AG04449 (cell line): ENCODE data around the gene RETREG1.
A peak's percentile ranks its signal among the peaks of the same experiment; 100 is the strongest.
"Not testable (repeated sequence)": the region's sequence is repeated elsewhere in the genome, so short reads cannot be mapped to it uniquely, and the experiment has no call there.

Experiments used
- CTCF ChIA-PET: fragments of 350-600 bp; formaldehyde crosslinking; extraction: SDS; loops from one replicate; lab custom pipeline; 2021; ENCODE audit warnings: antibody characterized with exemption; lab: Yijun Ruan, JAX
- POLR2A ChIA-PET: fragments of 400-600, 350-600 bp; formaldehyde crosslinking; extraction: SDS; loops from one replicate; lab custom pipeline; 2020; ENCODE audit warnings: antibody characterized with exemption, inconsistent platforms; lab: Yijun Ruan, JAX
- DNase-seq: peaks from one replicate; pipeline ENCODE4 v3.0.0-alpha.2; 2010; ENCODE audit warnings: low read depth, low spot score
- H3K4me3 ChIP-seq: 2 replicates; pipeline ENCODE4 v1.5.1; 2011; ENCODE audit warnings: low read depth, mild to moderate bottlenecking, control low read depth, low read length
- CTCF ChIP-seq: IDR thresholded peaks from one replicate; pipeline ENCODE4 v1.5.1; 2011; ENCODE audit warnings: mild to moderate bottlenecking, moderate library complexity, low read length, control low read depth, inconsistent platforms; ENCODE audit not compliant: insufficient read depth; ENCODE audit errors: missing control alignments

Gene RETREG1

GRCh38 chr5:16544607-16545374 is 72.0 kb downstream of the RETREG1 start:
- POLR2A ChIA-PET, result no interaction called here
- DNase-seq, result no peak
- TF ChIP-seq CTCF, result no peak

GRCh38 chr5:16543206-16543605 is 73.6 kb downstream of the RETREG1 start:
- POLR2A ChIA-PET, DNase-seq, H3K4me3 ChIP-seq: not testable (repeated sequence)
- CTCF ChIA-PET, result interaction anchor here (3.7 to 15.8 kb wide), 3 partner anchors 9 to 54 kb away, joined by 28 to 293 read pairs (median 254); no protein-coding TSS in a partner anchor

More at GRCh38 chr5:16544607-16545374, 72.0 kb downstream of the RETREG1 start:
- CTCF ChIA-PET, result interaction anchor here (0.7 to 15.8 kb wide), 10 partner anchors 7 to 645 kb away, joined by 3 to 293 read pairs (median 6); no protein-coding TSS in a partner anchor
- no peak overlapping the region for H3K4me3 ChIP-seq

- POLR2A ChIA-PET, result no interaction called here
- no peak for TF ChIP-seq CTCF
- CTCF ChIA-PET, result interaction anchor here (3.7 to 15.8 kb wide), 3 partner anchors 10 to 53 kb away, joined by 28 to 293 read pairs (median 254); no protein-coding TSS in a partner anchor
- no peak overlapping the region for H3K4me3 ChIP-seq
- DNase-seq, result no peak
Observed at GRCh38 chr5:16542236-16542635, 74.6 kb downstream of the RETREG1 start.

- H3K4me3 ChIP-seq, POLR2A ChIA-PET, DNase-seq: not testable (repeated sequence)
- CTCF ChIA-PET, result interaction anchor here (3.7 to 15.8 kb wide), 2 partner anchors 11 to 27 kb away, joined by 28 to 293 read pairs; no protein-coding TSS in a partner anchor
Observed at GRCh38 chr5:16541592-16541991, 75.2 kb downstream of the RETREG1 start.

- CTCF ChIA-PET, result interaction anchor here (1.2 to 7.4 kb wide), 2 partner anchors 10 to 50 kb away, joined by 3 to 75 read pairs; no protein-coding TSS in a partner anchor
- no peak overlapping the region for H3K4me3 ChIP-seq
- peak; percentile 69 for DNase-seq
- POLR2A ChIA-PET, result no interaction called here
- no peak for TF ChIP-seq CTCF
Observed at GRCh38 chr5:16540421-16540820, 76.4 kb downstream of the RETREG1 start.

GRCh38 chr5:16539169-16539666 is 77.6 kb downstream of the RETREG1 start:
- ChIA-PET CTCF (interaction anchor here (1.2 to 7.4 kb wide), 2 partner anchors 11 to 49 kb away, joined by 3 to 75 read pairs; no protein-coding TSS in a partner anchor), POLR2A (no interaction called here)
- TF ChIP-seq CTCF, result no peak
- DNase-seq, result peak; percentile 69
- no peak overlapping the region; the same call in 1 of the 2 replicates for H3K4me3 ChIP-seq

GRCh38 chr5:16538006-16538405 is 78.8 kb downstream of the RETREG1 start:
- DNase-seq, result no peak
- H3K4me3 ChIP-seq, result no peak overlapping the region
- TF ChIP-seq CTCF, result no peak
- ChIA-PET CTCF (interaction anchor here (0.8 to 7.4 kb wide), 2 partner anchors 12 to 48 kb away, joined by 3 to 75 read pairs; no protein-coding TSS in a partner anchor), POLR2A (no interaction called here)
